Skeletal muscle cell (primary cell): ENCODE data around the gene ACSM5.

ENCODE experiments used
- DNase-seq: peaks from one replicate; pipeline ENCODE4 v3.0.0-alpha.2; 2010; ENCODE audit warnings: low read depth
- H3K4me3 ChIP-seq: 2 replicates; pipeline ENCODE4 v1.5.1; 2011; ENCODE audit warnings: low read depth, mild to moderate bottlenecking, control low read depth, low read length, moderate library complexity

The ACSM5 gene, protein sequence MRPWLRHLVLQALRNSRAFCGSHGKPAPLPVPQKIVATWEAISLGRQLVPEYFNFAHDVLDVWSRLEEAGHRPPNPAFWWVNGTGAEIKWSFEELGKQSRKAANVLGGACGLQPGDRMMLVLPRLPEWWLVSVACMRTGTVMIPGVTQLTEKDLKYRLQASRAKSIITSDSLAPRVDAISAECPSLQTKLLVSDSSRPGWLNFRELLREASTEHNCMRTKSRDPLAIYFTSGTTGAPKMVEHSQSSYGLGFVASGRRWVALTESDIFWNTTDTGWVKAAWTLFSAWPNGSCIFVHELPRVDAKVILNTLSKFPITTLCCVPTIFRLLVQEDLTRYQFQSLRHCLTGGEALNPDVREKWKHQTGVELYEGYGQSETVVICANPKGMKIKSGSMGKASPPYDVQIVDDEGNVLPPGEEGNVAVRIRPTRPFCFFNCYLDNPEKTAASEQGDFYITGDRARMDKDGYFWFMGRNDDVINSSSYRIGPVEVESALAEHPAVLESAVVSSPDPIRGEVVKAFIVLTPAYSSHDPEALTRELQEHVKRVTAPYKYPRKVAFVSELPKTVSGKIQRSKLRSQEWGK

GRCh38 chr16:20409398-20410120 is at the start of gene ACSM5:
TSS of gene ACSM5 (plus strand) at chr16:20409534. CDS start at chr16:20411485, 1,951 bp downstream.
- H3K4me3 ChIP-seq: no peak within 1 kb of the TSS
- no peak for DNase-seq

DNA sequence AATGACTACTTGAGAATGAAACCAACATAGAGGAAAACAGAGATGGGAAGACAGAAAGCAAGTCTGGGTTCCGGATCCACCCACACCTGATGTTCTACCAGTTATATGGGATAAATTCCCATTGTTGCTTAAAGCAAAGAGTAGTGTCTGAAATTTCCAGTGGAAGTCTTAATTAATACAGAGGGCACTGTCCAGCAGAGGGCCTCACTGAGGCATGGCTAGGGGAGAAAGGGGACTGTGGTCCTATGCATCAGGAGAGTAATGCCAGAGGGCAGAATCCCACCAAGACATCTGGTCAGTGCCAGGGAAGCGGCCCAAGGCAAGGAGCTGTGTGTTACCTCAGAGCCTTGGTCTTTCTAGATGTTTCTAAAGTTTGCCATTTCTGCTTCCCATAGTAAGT is 49.3 kb upstream of the ACSM5 start:
- no peak overlapping the region for H3K4me3 ChIP-seq
- DNase-seq: no peak

GRCh38 chr16:20363191-20363590 is 46.1 kb upstream of the ACSM5 start:
- no peak for DNase-seq
- H3K4me3 ChIP-seq: no peak overlapping the region

DNA sequence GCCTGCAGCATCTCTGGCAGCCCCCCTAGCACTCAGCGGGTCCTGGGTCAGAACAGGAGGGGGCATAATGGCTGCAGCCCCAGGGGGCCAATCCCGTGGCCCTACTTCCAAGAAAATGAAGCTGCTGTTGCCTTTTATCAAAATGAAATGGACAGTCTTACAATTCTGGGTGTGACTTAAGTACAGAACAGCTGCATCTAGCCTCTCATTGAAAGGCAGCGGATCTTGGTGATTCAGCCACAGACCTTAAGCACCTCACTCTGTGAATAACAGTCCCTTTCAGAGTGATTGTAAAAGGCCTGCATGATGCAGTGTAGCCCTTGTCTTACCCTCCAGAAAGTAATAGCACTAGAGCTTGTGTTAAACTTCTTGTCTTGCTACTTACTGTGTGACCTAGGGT is 45.3 kb upstream of the ACSM5 start:
- no peak for DNase-seq
- no peak overlapping the region for H3K4me3 ChIP-seq

DNA sequence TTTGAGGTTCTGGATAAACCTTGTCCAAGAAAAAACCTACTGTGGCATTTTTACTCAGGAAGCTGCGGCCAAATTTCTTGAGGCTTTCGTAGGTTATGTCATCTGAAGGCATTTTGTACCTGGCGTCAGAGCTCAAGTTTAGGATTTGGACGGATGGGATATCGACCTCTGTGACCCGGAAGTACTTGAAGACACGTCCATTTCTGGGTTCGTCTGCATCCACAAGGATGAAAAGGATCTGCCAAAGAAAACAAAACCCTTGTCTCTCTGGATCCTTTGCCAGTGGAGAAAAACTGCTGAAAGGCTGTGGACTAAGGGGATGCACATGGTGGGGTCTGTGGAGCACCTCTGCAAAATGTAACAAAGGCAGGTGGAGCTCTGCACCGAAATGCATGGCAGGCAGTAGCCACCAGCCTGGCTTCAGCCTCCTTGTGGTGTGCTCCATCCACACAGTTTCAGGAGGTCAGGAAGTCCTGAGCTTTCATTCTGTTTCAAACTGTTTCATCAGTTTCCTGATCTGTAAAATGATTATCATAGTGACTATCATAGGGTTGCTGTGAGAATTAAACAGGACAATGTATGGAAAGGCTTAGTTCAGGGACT is 39.8 kb upstream of the ACSM5 start:
- DNase-seq: no peak
- H3K4me3 ChIP-seq: no peak overlapping the region

DNA sequence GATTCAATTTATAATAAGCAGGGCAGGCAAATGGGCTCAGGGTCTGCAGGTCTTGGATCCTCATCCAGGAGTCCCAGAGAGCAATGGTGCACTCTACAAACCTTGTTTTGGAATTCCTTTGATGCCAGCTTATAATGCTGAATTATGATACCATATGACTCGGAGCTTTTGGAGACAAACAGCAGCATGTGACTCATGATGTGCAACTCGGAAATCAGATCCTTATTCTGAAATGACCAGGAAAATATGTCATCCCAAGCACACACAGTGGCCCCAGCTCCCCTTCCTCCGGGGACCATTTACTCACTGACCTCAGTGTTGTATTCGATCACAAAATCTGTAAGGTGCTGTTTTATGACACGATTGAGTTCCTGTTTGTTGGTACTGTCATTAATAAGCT is 36.6 kb upstream of the ACSM5 start:
- no peak overlapping the region for H3K4me3 ChIP-seq
- DNase-seq: no peak

DNA sequence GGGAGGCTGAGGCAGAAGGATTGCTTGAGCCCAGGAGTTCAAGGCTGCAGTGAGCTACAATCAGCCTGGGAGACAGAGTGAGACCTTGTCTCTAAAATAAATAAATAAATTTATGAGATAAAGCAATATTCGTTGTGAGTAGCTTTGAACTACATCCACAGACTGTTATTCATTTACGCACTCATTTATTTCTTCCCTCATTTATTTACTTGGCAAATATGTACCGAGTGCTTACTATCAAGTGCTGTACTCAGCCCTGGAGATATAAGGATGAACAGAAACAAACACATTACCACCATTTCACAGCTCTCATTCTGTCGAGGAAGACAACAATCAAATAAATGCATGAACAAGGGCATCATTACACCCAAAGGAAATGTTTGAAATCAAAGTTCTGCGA is 32.2 kb upstream of the ACSM5 start:
- DNase-seq: no peak
- no peak overlapping the region for H3K4me3 ChIP-seq

- H3K4me3 ChIP-seq: no peak overlapping the region
- no peak for DNase-seq
Observed at GRCh38 chr16:20380782-20381181, 28.6 kb upstream of the ACSM5 start.

DNA sequence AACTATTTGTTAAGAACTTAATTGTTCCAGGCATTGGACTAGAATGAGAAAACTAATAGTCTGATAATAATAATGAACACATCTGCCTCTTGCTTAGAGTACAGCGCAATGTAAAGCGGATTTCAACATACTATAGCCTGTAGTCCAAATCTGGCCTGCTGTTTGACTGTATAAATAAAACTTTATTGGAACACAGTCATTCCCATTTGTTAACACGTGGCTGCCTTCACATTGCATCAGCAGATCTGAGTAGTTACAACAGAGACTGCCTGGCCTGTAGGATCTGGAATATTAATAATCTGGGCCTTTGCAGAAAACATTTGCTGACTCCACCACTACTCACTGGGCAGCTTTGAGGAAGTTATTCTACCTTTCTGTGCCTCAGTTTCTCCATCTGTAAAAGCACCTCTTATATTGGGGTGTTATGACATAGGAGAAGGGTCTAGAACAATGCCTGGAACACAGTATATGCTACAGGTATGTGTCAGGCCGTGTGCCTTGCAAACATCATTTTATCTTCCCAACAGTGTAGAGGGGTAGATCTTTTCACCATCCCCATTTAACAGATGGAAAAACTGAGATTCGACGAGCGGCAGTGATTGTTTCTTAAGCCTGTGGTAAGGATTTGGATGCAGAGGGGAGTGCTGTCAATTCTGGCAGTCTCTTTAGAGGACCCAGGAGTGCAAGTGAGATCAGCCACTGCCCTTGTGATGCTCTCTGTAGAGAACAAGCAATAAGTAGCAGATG is 27.0 kb upstream of the ACSM5 start:
- no peak for DNase-seq
- no peak overlapping the region for H3K4me3 ChIP-seq

DNA sequence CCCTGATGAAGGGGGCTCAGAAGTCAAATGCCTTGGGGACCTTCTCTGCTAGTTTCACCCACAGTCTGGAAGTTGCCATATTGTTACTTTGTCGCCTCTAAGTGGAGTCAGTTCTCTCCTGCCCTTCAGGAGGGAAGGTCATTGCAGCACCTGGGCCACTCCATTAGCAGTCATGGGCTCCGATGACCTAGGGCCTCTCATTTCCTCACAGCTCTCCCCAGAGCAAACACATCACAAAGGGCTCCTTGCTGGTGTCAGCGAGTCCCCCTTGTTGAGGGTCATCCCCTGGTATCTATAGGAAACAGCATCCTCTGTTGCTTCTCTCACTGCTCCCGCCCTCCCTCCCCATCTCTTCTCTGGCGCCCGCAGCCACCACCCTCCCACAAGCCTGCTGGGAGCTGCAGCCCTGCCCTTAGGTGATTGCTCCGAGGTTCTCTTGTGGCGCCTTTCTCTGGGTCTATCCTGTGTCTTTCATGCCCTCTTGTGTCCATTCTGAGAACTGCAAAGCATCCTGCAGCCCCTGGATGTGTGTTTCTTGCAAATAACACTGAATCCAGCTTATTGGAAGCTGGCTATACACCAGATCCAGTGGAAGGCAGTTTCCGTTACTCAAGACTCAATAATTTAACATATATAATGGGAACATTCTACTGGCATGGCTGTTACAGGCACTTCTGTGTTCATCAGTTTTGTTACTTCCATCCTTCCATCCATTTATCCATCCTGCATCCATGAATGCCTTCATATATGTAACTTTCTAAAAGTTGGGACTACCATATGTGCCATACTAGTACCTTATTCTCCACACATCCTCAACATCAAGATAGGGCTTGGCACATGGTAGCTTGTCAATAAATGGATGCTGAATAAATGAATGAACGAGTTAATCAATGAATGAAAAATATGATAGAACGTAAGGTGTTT is 26.0 kb upstream of the ACSM5 start:
- no peak overlapping the region for H3K4me3 ChIP-seq
- peak; percentile 9 for DNase-seq

GRCh38 chr16:20385844-20386832 is 23.2 kb upstream of the ACSM5 start:
- no peak for DNase-seq
- no peak overlapping the region for H3K4me3 ChIP-seq

DNA sequence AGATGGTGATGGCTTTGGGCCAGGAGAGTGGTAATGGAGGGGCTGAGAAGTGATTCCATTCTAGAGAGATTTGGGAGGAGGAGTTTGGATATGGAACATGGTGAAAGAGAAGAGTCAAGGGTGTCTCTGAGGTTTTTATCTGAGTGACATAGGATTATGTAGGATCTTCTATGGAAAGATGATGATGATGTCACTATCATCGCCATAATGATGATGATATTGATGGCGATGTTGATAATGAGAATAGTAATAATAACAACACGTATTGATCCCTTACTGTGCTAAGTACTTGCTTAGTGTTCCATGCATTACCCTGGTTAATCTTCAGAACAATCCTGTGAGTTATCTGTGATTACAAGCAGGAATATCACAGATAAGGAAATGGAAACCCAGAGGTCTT is 21.4 kb upstream of the ACSM5 start:
- DNase-seq: no peak
- no peak overlapping the region for H3K4me3 ChIP-seq

DNA sequence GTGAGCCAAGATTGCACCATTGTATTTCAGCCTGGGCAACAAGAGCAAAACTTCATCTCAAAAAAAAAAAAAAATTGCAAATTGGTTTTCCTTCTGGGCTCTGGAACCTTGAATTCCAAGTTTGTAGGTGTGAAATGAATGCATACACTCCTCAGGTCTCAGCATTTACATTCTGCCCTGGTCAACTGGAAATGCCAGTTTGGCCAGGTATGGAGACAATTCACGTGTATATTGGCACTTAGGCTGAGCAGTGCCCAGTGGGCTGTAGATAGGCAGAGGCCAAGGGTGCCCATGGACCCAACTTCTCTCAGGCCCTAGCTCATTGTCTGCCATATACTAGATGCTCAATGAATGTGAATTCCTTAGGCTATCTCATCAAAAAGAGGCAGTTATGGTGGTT is 20.5 kb upstream of the ACSM5 start:
- no peak overlapping the region for H3K4me3 ChIP-seq
- DNase-seq: no peak

DNA sequence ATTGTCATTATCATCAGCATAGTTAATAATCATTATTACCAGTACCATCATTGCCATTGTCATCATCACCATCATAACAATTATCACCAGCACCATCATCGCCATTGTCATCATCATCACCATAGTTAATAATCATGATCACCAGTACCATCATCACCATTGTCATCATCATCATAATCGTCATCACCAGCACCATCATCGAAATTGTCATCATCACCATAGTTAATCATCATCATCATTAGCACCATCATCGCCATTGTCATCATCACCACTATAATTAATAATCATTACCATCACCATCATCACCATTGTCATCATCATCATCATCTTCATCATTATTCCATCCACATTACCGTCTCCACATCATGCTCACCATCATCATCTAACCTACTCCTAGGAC is 18.3 kb upstream of the ACSM5 start:
- no peak for DNase-seq
- no peak overlapping the region for H3K4me3 ChIP-seq

- H3K4me3 ChIP-seq: no peak overlapping the region
- DNase-seq: no peak
Observed at GRCh38 chr16:20393801-20394577, 15.3 kb upstream of the ACSM5 start.

- H3K4me3 ChIP-seq: no peak overlapping the region
- DNase-seq: no peak
Observed at GRCh38 chr16:20395946-20396345, 13.4 kb upstream of the ACSM5 start.
